Cardiac muscle cell (in vitro differentiated cells and primary cell): ENCODE results near the gene FBLN2. TPM values are rescaled to one million over a fixed set of nuclear protein-coding genes. Genes with fewer than 3 reads are reported as not detected.
A peak's percentile ranks its signal among the peaks of the same experiment; 100 is the strongest.
"Not testable (repeated sequence)": the region's sequence is repeated elsewhere in the genome, so short reads cannot be mapped to it uniquely, and the experiment has no call there.

Experiments
- DNase-seq, 2 donors: peaks; one replicate each; pipeline versions ENCODE4 v3.0.0 to v3.0.0-alpha.2; 2010 to 2017; ENCODE audit warnings: low read depth in 1 of 2, low spot score in 1 of 2
- H3K27ac ChIP-seq: fragments of 200-600 bp; sonication (generic); 2 replicates; pipeline ENCODE4 v1.5.1; 2016
- H3K27me3 ChIP-seq: fragments of 200-600 bp; sonication (generic); 2 replicates; pipeline ENCODE4 v1.6.0; 2016; ENCODE audit warnings: control low read depth
- H3K36me3 ChIP-seq: fragments of 200-600 bp; sonication (generic); 2 replicates; pipeline ENCODE4 v1.5.1; 2016; ENCODE audit warnings: control low read depth
- H3K4me1 ChIP-seq: fragments of 200-600 bp; sonication (generic); 2 replicates; pipeline ENCODE4 v1.8.1; 2017; ENCODE audit warnings: low read depth, mild to moderate bottlenecking, mixed run types
- H3K4me3 ChIP-seq: fragments of 200-600 bp; sonication (generic); 2 replicates; pipeline ENCODE4 v1.5.1; 2016; ENCODE audit warnings: mild to moderate bottlenecking
- H3K9me3 ChIP-seq: fragments of 200-600 bp; sonication (generic); 2 replicates; pipeline ENCODE4 v1.5.1; 2017; ENCODE audit warnings: low read depth, mild to moderate bottlenecking, control low read depth
- CTCF ChIP-seq: IDR thresholded peaks from 2 replicates; pipeline ENCODE4 v1.5.1; 2012; ENCODE audit warnings: low read depth, mild to moderate bottlenecking, low read length
- polyA plus RNA-seq: library from polyadenylated mRNA; unstranded; fragments of >200 nt; fragmentation: Nextera tagmentation; extraction: Ambion mirVana; gene quantifications from 2 replicates; pipeline ENCODE4 v1.2.1, GENCODE V29; 2016
- total RNA-seq: library from RNA; depleted of rRNA; stranded (reverse); fragments of >200 nt; gene quantifications from 2 replicates; pipeline ENCODE4 v1.2.3, GENCODE V29; 2016

Gene FBLN2
- total and polyA plus RNA-seq, 2 experiments from 2014 or later = 19.3 to 42.4 TPM

DNA sequence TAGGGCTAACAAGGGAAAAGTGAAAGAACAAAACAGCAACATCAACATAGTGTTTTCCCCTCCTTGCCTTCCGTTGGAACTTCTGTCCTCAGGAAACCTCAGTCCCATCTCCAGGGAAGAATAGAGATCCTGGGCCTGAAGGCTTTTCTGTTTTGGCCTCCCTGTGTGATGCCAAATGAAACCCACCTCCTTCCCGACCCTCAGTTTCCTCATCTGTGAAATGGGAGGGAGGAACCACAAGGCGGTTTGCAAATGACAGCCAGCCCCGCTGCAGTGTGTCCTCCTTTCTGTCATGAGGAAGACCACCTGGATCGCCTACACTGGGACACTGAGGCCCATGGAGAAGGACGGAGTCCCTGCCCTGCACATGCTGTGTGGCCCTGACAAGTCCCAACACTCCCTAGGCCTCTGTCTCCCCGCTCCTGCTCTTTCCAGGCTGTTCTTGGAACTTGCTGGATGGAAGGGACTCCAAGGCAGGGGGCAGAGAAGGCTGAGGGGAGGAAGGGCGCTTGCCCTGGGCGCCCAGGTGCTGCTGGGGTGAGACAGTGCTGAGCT lies 28.5 kb upstream of the FBLN2 start:
- DNase-seq = no peak
- H3K4me1 ChIP-seq = no peaks in the 10 kb centered on the region
- TF ChIP-seq CTCF = no peak
- no peaks in the 10 kb centered on the region for H3K27me3 ChIP-seq
- no peak overlapping the region for H3K4me3 ChIP-seq
- H3K36me3 ChIP-seq = no peaks in the 10 kb centered on the region
- no peaks in the 10 kb centered on the region for H3K9me3 ChIP-seq
- no peak overlapping the region for H3K27ac ChIP-seq

- Histone ChIP-seq H3K27me3 (no peaks in the 10 kb centered on the region), H3K4me3 (no peak overlapping the region), H3K4me1 (no peaks in the 10 kb centered on the region), H3K36me3 (no peaks in the 10 kb centered on the region), H3K9me3 (no peaks in the 10 kb centered on the region), H3K27ac (no peak overlapping the region)
- no peak for DNase-seq
- TF ChIP-seq CTCF = no peak
These were observed 27.6 kb upstream of the FBLN2 start for GRCh38 chr3:13521309-13521708.

GRCh38 chr3:13521749-13522148 lies 27.2 kb upstream of the FBLN2 start:
- not testable (repeated sequence) for H3K27me3 ChIP-seq, H3K4me3 ChIP-seq, DNase-seq, H3K9me3 ChIP-seq, H3K36me3 ChIP-seq, H3K4me1 ChIP-seq, H3K27ac ChIP-seq

DNA sequence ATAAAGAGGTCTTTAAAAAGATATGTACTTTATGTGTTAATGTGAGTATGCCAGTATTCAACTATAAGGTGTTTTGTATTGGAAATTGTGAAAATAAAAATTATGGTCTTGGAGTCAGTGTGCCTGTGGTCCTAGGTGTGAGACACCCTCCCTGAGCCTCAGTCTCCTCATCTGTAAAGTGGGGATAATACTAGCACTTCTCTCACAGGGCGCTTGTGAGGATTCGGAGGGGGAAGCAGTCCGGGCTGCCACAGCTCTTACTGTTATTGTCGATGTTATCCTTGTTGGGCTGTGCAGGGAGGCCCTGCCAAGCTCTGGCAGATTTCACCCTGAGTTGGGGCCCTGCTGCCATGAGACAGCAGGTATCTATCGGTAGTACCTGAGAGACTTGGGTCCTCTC lies 26.7 kb upstream of the FBLN2 start:
- Histone ChIP-seq H3K4me3 (no peak overlapping the region), H3K27ac (no peak overlapping the region)

DNA sequence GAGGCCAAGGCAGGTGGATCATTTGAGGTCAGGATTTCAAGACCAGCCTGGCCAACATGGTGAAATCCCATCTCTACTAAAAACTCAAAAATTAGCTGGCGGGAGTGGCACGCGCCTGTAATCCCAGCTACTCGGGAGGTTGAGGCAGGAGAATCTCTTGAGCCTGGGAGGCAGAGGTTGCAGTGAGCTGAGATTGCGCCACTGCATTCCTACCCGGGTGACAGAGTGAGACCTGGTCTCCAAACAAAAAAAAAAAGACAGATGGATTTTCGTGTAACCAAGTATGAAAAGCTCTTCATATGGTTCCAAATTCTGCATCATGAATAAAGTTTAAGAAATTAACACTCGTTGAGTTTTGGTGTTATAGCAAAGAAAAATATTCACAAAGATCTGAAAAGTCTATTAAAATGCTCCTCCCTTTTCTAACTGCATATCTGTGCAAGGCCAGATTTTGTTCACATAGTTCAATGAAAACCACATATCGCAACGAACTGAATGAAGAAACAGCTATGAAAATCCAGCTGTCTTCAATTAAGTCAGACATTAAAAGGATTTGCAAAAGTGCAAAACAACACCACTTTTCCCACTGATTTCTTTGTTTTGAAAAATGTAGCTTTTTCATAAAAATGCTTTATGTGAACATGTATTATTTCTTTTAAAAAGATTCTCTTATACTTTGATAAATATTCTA lies 23.8 kb upstream of the FBLN2 start:
- H3K27ac ChIP-seq = no peak overlapping the region
- H3K4me1 ChIP-seq = no peaks in the 10 kb centered on the region
- no peaks in the 10 kb centered on the region for H3K27me3 ChIP-seq
- no peak for TF ChIP-seq CTCF
- H3K36me3 ChIP-seq = no peaks in the 10 kb centered on the region
- no peaks in the 10 kb centered on the region for H3K9me3 ChIP-seq
- peak in 1 of 2 donors; percentile 81 for DNase-seq
- H3K4me3 ChIP-seq = no peak overlapping the region

More for the DNA sequence above, 26.7 kb upstream of the FBLN2 start:
- H3K36me3 ChIP-seq = no peaks in the 10 kb centered on the region
- DNase-seq = no peak
- H3K9me3 ChIP-seq = no peaks in the 10 kb centered on the region
- no peak for TF ChIP-seq CTCF
- H3K27me3 ChIP-seq = no peaks in the 10 kb centered on the region
- H3K4me1 ChIP-seq = no peaks in the 10 kb centered on the region

GRCh38 chr3:13525827-13526625 lies 22.9 kb upstream of the FBLN2 start:
- Histone ChIP-seq H3K27me3 (no peaks in the 10 kb centered on the region), H3K36me3 (no peaks in the 10 kb centered on the region), H3K27ac (no peak overlapping the region), H3K4me1 (no peaks in the 10 kb centered on the region), H3K4me3 (no peak overlapping the region), H3K9me3 (no peaks in the 10 kb centered on the region)
- TF ChIP-seq CTCF = no peak
- DNase-seq = no peak
